Tibial nerve (tissue), 4 donors: ENCODE data around the gene GPER1. TPM values are rescaled to one million over a fixed set of nuclear protein-coding genes. Genes with fewer than 3 reads are reported as not detected.

ENCODE experiments used
- DNase-seq, 2 donors: peaks; one replicate each; pipeline ENCODE4 v3.0.0-alpha.2; 2019; ENCODE audit warnings: low spot score in 2 of 2
- H3K27ac ChIP-seq, 4 donors: fragments of 200-600 bp; sonication (generic) in 3 of 4; one replicate each; pipeline ENCODE4 v1.5.1; 2017 to 2019; ENCODE audit warnings: mild to moderate bottlenecking in 1 of 4
- H3K27me3 ChIP-seq, 2 donors: fragments of 200-600 bp; sonication (generic) in 1 of 2; one replicate each; pipeline versions ENCODE4 v1.5.1 to v1.6.0; 2017 to 2019
- H3K36me3 ChIP-seq, 3 donors: fragments of 200-600 bp; sonication (generic); one replicate each; pipeline ENCODE4 v1.5.1; 2018 to 2019
- H3K4me1 ChIP-seq, 4 donors: fragments of 200-600 bp; sonication (generic) in 3 of 4; one replicate each; pipeline ENCODE4 v1.5.1; 2017 to 2019
- H3K4me3 ChIP-seq, 4 donors: fragments of 200-600 bp; sonication (generic) in 3 of 4; one replicate each; pipeline ENCODE4 v1.5.1; 2017 to 2019; ENCODE audit warnings: mild to moderate bottlenecking in 1 of 4, moderate library complexity in 1 of 4
- H3K9me3 ChIP-seq, 4 donors: fragments of 200-600 bp; sonication (generic) in 3 of 4; one replicate each; pipeline ENCODE4 v1.5.1; 2017 to 2019
- CTCF ChIP-seq, 5 experiments: fragments of 200-600 bp in 3 of 5; fragments of 450-650 bp in 2 of 5; sonication (generic) in 3 of 5; IDR thresholded peaks; one replicate each; pipeline ENCODE4 v1.5.1; 2016 to 2019; ENCODE audit warnings: antibody characterized with exemption in 5 of 5, mild to moderate bottlenecking in 3 of 5, moderate library complexity in 2 of 5
- EP300 ChIP-seq, 2 donors: sonication (generic); formaldehyde crosslinking; IDR thresholded peaks; one replicate each; pipeline ENCODE4 v1.6.1; 2017; ENCODE audit warnings: antibody characterized with exemption in 2 of 2, mild to moderate bottlenecking in 1 of 2
- POLR2A ChIP-seq, 2 donors: fragments of 450-650 bp; IDR thresholded peaks; one replicate each; pipeline ENCODE4 v1.6.1; 2017; ENCODE audit warnings: antibody characterized with exemption in 2 of 2, mild to moderate bottlenecking in 2 of 2, moderate library complexity in 2 of 2
- WGBS, 2 donors: methylation state at CpG; one replicate each; pipeline ENCODE4 v1.1.5; 2018; 5-methylcytosine and 5-hydroxymethylcytosine counted together
- total RNA-seq, 4 donors: library from RNA; depleted of rRNA; stranded (reverse); fragments of >200 nt; gene quantifications; one replicate each; pipeline ENCODE4 v1.1.0, GENCODE V29; 2016

GPER1 gene
- total RNA-seq, 4 donors from 2014 or later = 6.1 to 12.4 (median 8.7) TPM

DNA sequence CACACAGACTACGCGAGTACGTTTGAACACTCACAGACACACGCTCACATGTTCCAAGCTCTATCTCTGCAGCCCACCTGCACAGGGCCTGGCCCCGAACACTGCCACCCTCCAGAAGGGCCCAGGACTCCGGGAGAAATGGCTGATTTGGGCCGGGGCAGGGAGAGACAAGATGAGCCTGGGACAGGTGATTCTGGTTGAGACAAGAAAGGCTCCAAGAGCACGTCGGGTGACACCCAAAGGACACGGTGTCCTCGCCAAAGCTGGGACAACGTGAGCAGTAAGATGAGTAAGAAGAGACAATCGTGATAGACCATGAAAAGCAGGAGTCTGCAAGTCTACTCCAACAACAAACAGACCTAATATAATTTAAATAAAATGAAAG, 9.2 kb downstream of the GPER1 start:
- peaks cover 0 to 53% (median 0%) of the 10 kb centered on the region in 3 donors for H3K36me3 ChIP-seq
- peaks cover 0 to 24% (median 10%) of the 10 kb centered on the region in 4 donors for H3K4me1 ChIP-seq
- H3K27me3 ChIP-seq = no peaks in the 10 kb centered on the region
- no peak for DNase-seq
- WGBS, 2 donors = 90 to 92% methylated on average over 13 of the region's 13 CpGs
- no peaks in the 10 kb centered on the region for H3K9me3 ChIP-seq
- H3K27ac ChIP-seq = no peak overlapping the region
- no peak overlapping the region for H3K4me3 ChIP-seq
- no peak for TF ChIP-seq EP300 (IDR thresholded peaks at IDR 0.05)
- no peak for TF ChIP-seq CTCF (IDR thresholded peaks at IDR 0.05)
- no peak for TF ChIP-seq POLR2A (IDR thresholded peaks at IDR 0.05)

DNA sequence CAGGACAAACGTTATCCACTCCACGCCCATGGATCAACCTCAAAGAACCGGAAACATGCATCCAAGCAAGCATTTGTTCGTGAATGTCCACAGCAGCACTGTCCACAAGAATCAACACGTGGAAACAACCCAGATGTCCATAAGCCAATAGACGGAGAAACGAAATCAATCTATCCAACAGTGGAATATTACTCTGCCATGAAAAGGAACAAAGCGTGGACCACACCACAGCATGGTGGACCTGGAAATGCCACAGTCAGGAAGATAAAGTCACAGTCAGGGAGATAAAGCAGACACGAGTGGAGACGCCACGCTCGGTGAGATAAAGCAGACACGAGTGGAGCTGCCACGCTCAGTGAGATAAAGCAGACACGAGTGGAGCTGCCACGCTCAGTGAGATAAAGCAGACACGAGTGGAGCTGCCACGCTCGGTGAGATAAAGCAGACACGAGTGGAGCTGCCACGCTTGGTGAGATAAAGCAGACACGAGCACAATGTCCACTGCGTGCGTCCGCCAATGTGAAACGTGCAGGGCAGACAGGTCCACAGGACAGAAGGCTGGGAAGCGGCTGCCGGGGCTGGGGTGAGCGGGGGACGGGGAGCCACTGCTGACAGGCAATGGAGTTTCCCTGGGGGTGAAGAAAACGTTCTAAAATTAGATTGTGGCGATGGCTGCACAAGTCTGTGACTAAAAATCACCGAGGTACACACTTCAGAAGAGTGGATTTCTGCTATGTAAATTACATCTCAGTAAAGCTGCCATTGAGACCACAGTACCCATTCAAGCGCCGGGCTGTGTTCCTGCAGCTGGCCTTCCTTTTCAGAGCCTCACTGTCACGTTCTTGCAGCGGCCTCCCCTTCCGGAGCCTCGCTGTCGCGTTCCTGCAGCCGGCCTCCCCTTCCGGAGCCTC, 10.6 kb downstream of the GPER1 start:
- TF ChIP-seq POLR2A (IDR thresholded peaks at IDR 0.05) (no peak), CTCF (IDR thresholded peaks at IDR 0.05) (no peak), EP300 (IDR thresholded peaks at IDR 0.05) (no peak)
- Histone ChIP-seq H3K36me3 (peaks cover 0 to 39% (median 0%) of the 10 kb centered on the region in 3 donors), H3K4me3 (no peak overlapping the region), H3K9me3 (no peaks in the 10 kb centered on the region), H3K4me1 (peaks cover 0 to 24% (median 10%) of the 10 kb centered on the region in 4 donors), H3K27me3 (no peaks in the 10 kb centered on the region), H3K27ac (no peak overlapping the region)
- WGBS, 2 donors = 91 to 92% methylated on average over 43 of the region's 43 CpGs
- no peak for DNase-seq

- Histone ChIP-seq H3K4me3 (no peak overlapping the region), H3K4me1 (peaks cover 0 to 24% (median 10%) of the 10 kb centered on the region in 4 donors), H3K27me3 (no peaks in the 10 kb centered on the region), H3K36me3 (peaks cover 0 to 32% (median 0%) of the 10 kb centered on the region in 3 donors), H3K9me3 (no peaks in the 10 kb centered on the region), H3K27ac (no peak overlapping the region)
- 93 to 94% methylated on average over 26 of the region's 26 CpGs for WGBS, 2 donors
- TF ChIP-seq EP300 (IDR thresholded peaks at IDR 0.05) (no peak), CTCF (IDR thresholded peaks at IDR 0.05) (no peak), POLR2A (IDR thresholded peaks at IDR 0.05) (no peak)
- no peak for DNase-seq
Observed at GRCh38 chr7:1099154-1099542, 11.2 kb downstream of the GPER1 start.

DNA sequence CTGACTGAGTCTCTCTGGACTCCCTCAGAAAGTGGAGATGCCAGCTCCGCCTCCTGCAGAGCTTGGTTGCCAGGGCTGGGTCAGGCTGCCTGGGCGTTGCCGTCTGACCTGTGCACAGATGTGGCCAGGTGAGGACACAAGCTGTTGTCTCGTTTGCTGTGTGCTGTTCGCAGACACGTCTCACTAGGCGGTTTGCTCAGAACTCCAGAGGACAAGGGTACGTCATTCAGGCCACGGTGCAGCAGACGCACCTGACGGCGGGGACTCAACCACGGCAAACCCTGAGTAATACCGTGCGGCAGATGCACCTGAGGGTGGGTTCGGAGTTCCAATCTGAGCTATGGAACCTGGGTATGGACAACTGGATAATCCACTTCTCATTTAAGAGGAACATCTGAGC, 11.7 kb downstream of the GPER1 start:
- 92 to 93% methylated on average over 13 to 16 of the region's 16 CpGs for WGBS, 2 donors
- H3K4me1 ChIP-seq = peaks cover 0 to 24% (median 10%) of the 10 kb centered on the region in 4 donors

More for the DNA sequence above, 11.7 kb downstream of the GPER1 start:
- H3K9me3 ChIP-seq = no peaks in the 10 kb centered on the region
- no peak overlapping the region for H3K4me3 ChIP-seq
- H3K36me3 ChIP-seq = peaks cover 0 to 30% (median 0%) of the 10 kb centered on the region in 3 donors
- no peak for DNase-seq
- no peaks in the 10 kb centered on the region for H3K27me3 ChIP-seq
- TF ChIP-seq POLR2A (IDR thresholded peaks at IDR 0.05) = no peak
- no peak for TF ChIP-seq CTCF (IDR thresholded peaks at IDR 0.05)
- no peak for TF ChIP-seq EP300 (IDR thresholded peaks at IDR 0.05)
- H3K27ac ChIP-seq = no peak overlapping the region
